ENCODE results near the gene CD300LB. TPM values are rescaled to one million over a fixed set of nuclear protein-coding genes. Genes with fewer than 3 reads are reported as not detected.
A peak's percentile ranks its signal among the peaks of the same experiment; 100 is the strongest.
"Not testable (repeated sequence)": the region's sequence is repeated elsewhere in the genome, so short reads cannot be mapped to it uniquely, and the experiment has no call there.

Gene CD300LB
- polyA plus RNA-seq, 2 donors = 0.06 to 0.11 TPM

DNA sequence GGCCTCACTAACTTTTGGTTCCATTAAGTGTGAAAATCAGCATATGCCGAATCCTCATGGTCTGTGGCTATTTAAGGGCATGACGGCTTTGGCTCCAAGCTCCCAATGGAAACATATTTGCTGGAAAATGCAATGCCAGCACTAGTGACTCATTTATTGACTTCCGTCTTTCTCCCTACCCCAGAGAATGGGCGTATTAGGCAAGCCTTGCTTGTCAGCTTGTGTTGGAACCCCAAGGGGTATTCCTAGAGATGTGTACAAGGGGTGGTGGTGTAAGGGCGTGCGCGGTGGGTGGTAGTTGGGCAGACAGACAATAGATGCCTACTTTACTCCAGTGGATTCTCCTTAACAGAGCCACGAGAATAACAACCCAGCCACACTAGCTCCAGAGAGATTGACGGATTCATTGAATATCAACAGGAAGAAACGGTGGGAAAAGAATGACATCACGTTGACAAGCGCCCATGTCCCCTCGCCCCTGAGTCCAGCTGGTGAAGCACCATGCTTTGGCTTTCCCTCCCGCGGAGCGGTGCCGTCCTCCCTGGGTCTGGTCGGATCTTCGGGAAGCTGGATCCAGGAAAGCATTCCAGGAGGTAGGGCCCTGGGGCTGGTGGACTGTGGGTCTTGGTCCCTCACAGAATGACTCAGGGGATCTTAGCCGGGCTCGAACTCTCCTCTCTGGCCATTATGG is 10.3 kb downstream of the CD300LB start:
- H3K36me3 ChIP-seq (ENCODE audit: control insufficient read depth in 2 of 2, insufficient read depth in 2 of 2, low read length in 1 of 2) = no peaks in the 10 kb centered on the region
- peaks cover 8 to 17% of the 10 kb centered on the region in 2 donors for H3K9me3 ChIP-seq (ENCODE audit: control insufficient read depth in 2 of 2, insufficient read depth in 1 of 2, low read depth in 1 of 2, low read length in 1 of 2)
- H3K4me1 ChIP-seq (ENCODE audit: control insufficient read depth in 2 of 2, insufficient read depth in 2 of 2, low read length in 1 of 2) = no peaks in the 10 kb centered on the region
- no peaks in the 10 kb centered on the region for H3K27me3 ChIP-seq (ENCODE audit: control insufficient read depth in 1 of 2, insufficient read depth in 2 of 2, low read length in 2 of 2)
- no peak overlapping the region for H3K4me3 ChIP-seq (ENCODE audit: low read depth in 1 of 2, low read length in 2 of 2)
- peak overlapping the region in 1 of 2 donors; percentile 13 for H3K27ac ChIP-seq (ENCODE audit: low read depth in 2 of 2, low read length in 1 of 2)
- 78 to 82% methylated on average over 21 of the region's 21 CpGs for WGBS, 2 donors

GRCh38 chr17:74520016-74520434 is 11.2 kb downstream of the CD300LB start:
- Histone ChIP-seq H3K4me1 (ENCODE audit: control insufficient read depth in 2 of 2, insufficient read depth in 2 of 2, low read length in 1 of 2) (no peaks in the 10 kb centered on the region), H3K9me3 (ENCODE audit: control insufficient read depth in 2 of 2, insufficient read depth in 1 of 2, low read depth in 1 of 2, low read length in 1 of 2) (peaks cover 8 to 17% of the 10 kb centered on the region in 2 donors), H3K27me3 (ENCODE audit: control insufficient read depth in 1 of 2, insufficient read depth in 2 of 2, low read length in 2 of 2) (no peaks in the 10 kb centered on the region), H3K36me3 (ENCODE audit: control insufficient read depth in 2 of 2, insufficient read depth in 2 of 2, low read length in 1 of 2) (no peaks in the 10 kb centered on the region), H3K4me3 (ENCODE audit: low read depth in 1 of 2, low read length in 2 of 2) (no peak overlapping the region), H3K27ac (ENCODE audit: low read depth in 2 of 2, low read length in 1 of 2) (no peak overlapping the region)
- 73 to 76% methylated on average over 3 of the region's 3 CpGs for WGBS, 2 donors

GRCh38 chr17:74518413-74518981 is 12.8 kb downstream of the CD300LB start:
- H3K27me3 ChIP-seq (ENCODE audit: control insufficient read depth in 1 of 2, insufficient read depth in 2 of 2, low read length in 2 of 2); H3K27ac ChIP-seq (ENCODE audit: low read depth in 2 of 2, low read length in 1 of 2); H3K4me1 ChIP-seq (ENCODE audit: control insufficient read depth in 2 of 2, insufficient read depth in 2 of 2, low read length in 1 of 2); H3K36me3 ChIP-seq (ENCODE audit: control insufficient read depth in 2 of 2, insufficient read depth in 2 of 2, low read length in 1 of 2); H3K4me3 ChIP-seq (ENCODE audit: low read depth in 1 of 2, low read length in 2 of 2): not testable (repeated sequence)
- 77 to 81% methylated on average over 6 of the region's 6 CpGs for WGBS, 2 donors
- peaks cover 7 to 24% of the 10 kb centered on the region in 2 donors for H3K9me3 ChIP-seq (ENCODE audit: control insufficient read depth in 2 of 2, insufficient read depth in 1 of 2, low read depth in 1 of 2, low read length in 1 of 2)

GRCh38 chr17:74516561-74517328 is 14.5 kb downstream of the CD300LB start:
- H3K4me1 ChIP-seq (ENCODE audit: control insufficient read depth in 2 of 2, insufficient read depth in 2 of 2, low read length in 1 of 2) = no peaks in the 10 kb centered on the region
- no peak overlapping the region for H3K4me3 ChIP-seq (ENCODE audit: low read depth in 1 of 2, low read length in 2 of 2)
- WGBS, 2 donors = 88 to 91% methylated on average over 3 of the region's 3 CpGs
- no peak overlapping the region for H3K27ac ChIP-seq (ENCODE audit: low read depth in 2 of 2, low read length in 1 of 2)
- peaks cover 0 to 11% of the 10 kb centered on the region in 2 donors for H3K9me3 ChIP-seq (ENCODE audit: control insufficient read depth in 2 of 2, insufficient read depth in 1 of 2, low read depth in 1 of 2, low read length in 1 of 2)
- H3K27me3 ChIP-seq (ENCODE audit: control insufficient read depth in 1 of 2, insufficient read depth in 2 of 2, low read length in 2 of 2) = no peaks in the 10 kb centered on the region
- H3K36me3 ChIP-seq (ENCODE audit: control insufficient read depth in 2 of 2, insufficient read depth in 2 of 2, low read length in 1 of 2) = no peaks in the 10 kb centered on the region

DNA sequence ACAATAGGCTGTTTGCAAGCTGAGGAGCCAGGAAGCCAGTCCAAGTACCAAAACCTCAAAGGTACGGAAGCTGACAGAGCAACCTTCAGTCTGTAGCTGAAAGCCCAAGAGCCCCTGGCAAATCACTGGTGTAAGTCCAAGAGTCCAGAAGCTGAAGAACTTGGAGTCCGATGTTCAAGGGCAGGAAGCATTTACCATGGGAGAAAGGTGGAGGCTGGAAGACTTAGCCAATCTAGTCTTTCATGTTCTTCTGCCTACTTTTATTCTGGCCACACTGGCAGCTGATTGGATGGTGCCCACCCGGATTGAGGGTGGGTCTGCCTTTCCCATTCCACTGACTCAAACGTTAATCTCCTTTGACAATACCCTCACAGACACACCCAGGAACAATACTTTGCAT is 15.3 kb downstream of the CD300LB start:
- WGBS, 2 donors = 61 to 72% methylated on average over 4 of the region's 4 CpGs
- Histone ChIP-seq H3K27me3 (ENCODE audit: control insufficient read depth in 1 of 2, insufficient read depth in 2 of 2, low read length in 2 of 2) (no peaks in the 10 kb centered on the region), H3K36me3 (ENCODE audit: control insufficient read depth in 2 of 2, insufficient read depth in 2 of 2, low read length in 1 of 2) (no peaks in the 10 kb centered on the region)

GRCh38 chr17:74514632-74515334 is 16.5 kb downstream of the CD300LB start:
- H3K36me3 ChIP-seq (ENCODE audit: control insufficient read depth in 2 of 2, insufficient read depth in 2 of 2, low read length in 1 of 2) = no peaks in the 10 kb centered on the region
- H3K4me1 ChIP-seq (ENCODE audit: control insufficient read depth in 2 of 2, insufficient read depth in 2 of 2, low read length in 1 of 2) = no peaks in the 10 kb centered on the region
- H3K4me3 ChIP-seq (ENCODE audit: low read depth in 1 of 2, low read length in 2 of 2) = no peak overlapping the region
- peaks cover 0 to 8% of the 10 kb centered on the region in 2 donors for H3K9me3 ChIP-seq (ENCODE audit: control insufficient read depth in 2 of 2, insufficient read depth in 1 of 2, low read depth in 1 of 2, low read length in 1 of 2)
- WGBS, 2 donors = 91 to 95% methylated on average over 10 of the region's 10 CpGs
- H3K27ac ChIP-seq (ENCODE audit: low read depth in 2 of 2, low read length in 1 of 2) = no peak overlapping the region
- no peaks in the 10 kb centered on the region for H3K27me3 ChIP-seq (ENCODE audit: control insufficient read depth in 1 of 2, insufficient read depth in 2 of 2, low read length in 2 of 2)

More for the DNA sequence above, 15.3 kb downstream of the CD300LB start:
- no peak overlapping the region for H3K27ac ChIP-seq (ENCODE audit: low read depth in 2 of 2, low read length in 1 of 2)
- peaks cover 0 to 8% of the 10 kb centered on the region in 2 donors for H3K9me3 ChIP-seq (ENCODE audit: control insufficient read depth in 2 of 2, insufficient read depth in 1 of 2, low read depth in 1 of 2, low read length in 1 of 2)
- H3K4me1 ChIP-seq (ENCODE audit: control insufficient read depth in 2 of 2, insufficient read depth in 2 of 2, low read length in 1 of 2) = no peaks in the 10 kb centered on the region
- no peak overlapping the region for H3K4me3 ChIP-seq (ENCODE audit: low read depth in 1 of 2, low read length in 2 of 2)

GRCh38 chr17:74513987-74514631 is 17.2 kb downstream of the CD300LB start:
- H3K27me3 ChIP-seq (ENCODE audit: control insufficient read depth in 1 of 2, insufficient read depth in 2 of 2, low read length in 2 of 2) = no peaks in the 10 kb centered on the region
- H3K9me3 ChIP-seq (ENCODE audit: control insufficient read depth in 2 of 2, insufficient read depth in 1 of 2, low read depth in 1 of 2, low read length in 1 of 2) = peaks cover 0 to 8% of the 10 kb centered on the region in 2 donors
- 9 to 91% methylated on average over 3 of the region's 3 CpGs for WGBS, 2 donors
- H3K4me1 ChIP-seq (ENCODE audit: control insufficient read depth in 2 of 2, insufficient read depth in 2 of 2, low read length in 1 of 2) = no peaks in the 10 kb centered on the region
- H3K4me3 ChIP-seq (ENCODE audit: low read depth in 1 of 2, low read length in 2 of 2) = no peak overlapping the region
- no peak overlapping the region for H3K27ac ChIP-seq (ENCODE audit: low read depth in 2 of 2, low read length in 1 of 2)
- no peaks in the 10 kb centered on the region for H3K36me3 ChIP-seq (ENCODE audit: control insufficient read depth in 2 of 2, insufficient read depth in 2 of 2, low read length in 1 of 2)

DNA sequence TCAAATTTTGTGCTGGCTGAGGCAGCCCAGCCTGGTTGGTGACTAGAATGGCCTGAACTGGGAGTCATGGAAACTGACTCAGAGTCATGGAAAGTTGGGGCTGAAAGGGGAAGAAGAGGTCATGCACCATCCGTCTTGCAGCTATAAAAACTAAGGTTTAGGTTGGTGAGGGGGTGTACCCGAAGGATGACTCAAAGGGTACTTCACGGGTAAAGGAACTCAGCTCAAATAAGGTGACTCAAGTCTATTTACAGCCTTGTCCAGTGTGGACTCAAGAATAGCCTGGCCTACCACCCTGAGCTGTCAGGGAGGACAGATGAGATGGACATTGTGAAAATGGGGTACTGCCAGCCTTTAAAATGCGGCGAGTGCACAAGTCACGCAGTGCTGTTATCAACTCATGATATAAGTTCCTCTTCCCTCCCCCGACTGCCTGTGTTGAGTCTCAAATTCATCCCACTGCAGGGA is 18.6 kb downstream of the CD300LB start:
- Histone ChIP-seq H3K4me3 (ENCODE audit: low read depth in 1 of 2, low read length in 2 of 2) (no peak overlapping the region), H3K36me3 (ENCODE audit: control insufficient read depth in 2 of 2, insufficient read depth in 2 of 2, low read length in 1 of 2) (no peaks in the 10 kb centered on the region), H3K9me3 (ENCODE audit: control insufficient read depth in 2 of 2, insufficient read depth in 1 of 2, low read depth in 1 of 2, low read length in 1 of 2) (peaks cover 0 to 8% of the 10 kb centered on the region in 2 donors), H3K27ac (ENCODE audit: low read depth in 2 of 2, low read length in 1 of 2) (no peak overlapping the region), H3K27me3 (ENCODE audit: control insufficient read depth in 1 of 2, insufficient read depth in 2 of 2, low read length in 2 of 2) (no peaks in the 10 kb centered on the region), H3K4me1 (ENCODE audit: control insufficient read depth in 2 of 2, insufficient read depth in 2 of 2, low read length in 1 of 2) (no peaks in the 10 kb centered on the region)
- 67 to 80% methylated on average over 7 of the region's 7 CpGs for WGBS, 2 donors

GRCh38 chr17:74512036-74512435 is 19.2 kb downstream of the CD300LB start:
- Histone ChIP-seq H3K9me3 (ENCODE audit: control insufficient read depth in 2 of 2, insufficient read depth in 1 of 2, low read depth in 1 of 2, low read length in 1 of 2) (peaks cover 0 to 8% of the 10 kb centered on the region in 2 donors), H3K4me1 (ENCODE audit: control insufficient read depth in 2 of 2, insufficient read depth in 2 of 2, low read length in 1 of 2) (no peaks in the 10 kb centered on the region), H3K27ac (ENCODE audit: low read depth in 2 of 2, low read length in 1 of 2) (peak overlapping the region in 1 of 2 donors; percentile 15), H3K4me3 (ENCODE audit: low read depth in 1 of 2, low read length in 2 of 2) (no peak overlapping the region), H3K36me3 (ENCODE audit: control insufficient read depth in 2 of 2, insufficient read depth in 2 of 2, low read length in 1 of 2) (no peaks in the 10 kb centered on the region), H3K27me3 (ENCODE audit: control insufficient read depth in 1 of 2, insufficient read depth in 2 of 2, low read length in 2 of 2) (no peaks in the 10 kb centered on the region)
- 84 to 89% methylated on average over 2 of the region's 2 CpGs for WGBS, 2 donors
